Colon (tissue), 2 donors: ENCODE data around the gene KAT6B.
"Not testable (repeated sequence)": the region's sequence is repeated elsewhere in the genome, so short reads cannot be mapped to it uniquely, and the experiment has no call there.

Source experiments
- FAIRE-seq: peaks from 2 replicates; lab custom pipeline; 2012; peaks lifted over from hg19 to GRCh38; lab: Jason Lieb, UNC
- donor health status: control.
- donor health status: control.

Gene KAT6B

DNA sequence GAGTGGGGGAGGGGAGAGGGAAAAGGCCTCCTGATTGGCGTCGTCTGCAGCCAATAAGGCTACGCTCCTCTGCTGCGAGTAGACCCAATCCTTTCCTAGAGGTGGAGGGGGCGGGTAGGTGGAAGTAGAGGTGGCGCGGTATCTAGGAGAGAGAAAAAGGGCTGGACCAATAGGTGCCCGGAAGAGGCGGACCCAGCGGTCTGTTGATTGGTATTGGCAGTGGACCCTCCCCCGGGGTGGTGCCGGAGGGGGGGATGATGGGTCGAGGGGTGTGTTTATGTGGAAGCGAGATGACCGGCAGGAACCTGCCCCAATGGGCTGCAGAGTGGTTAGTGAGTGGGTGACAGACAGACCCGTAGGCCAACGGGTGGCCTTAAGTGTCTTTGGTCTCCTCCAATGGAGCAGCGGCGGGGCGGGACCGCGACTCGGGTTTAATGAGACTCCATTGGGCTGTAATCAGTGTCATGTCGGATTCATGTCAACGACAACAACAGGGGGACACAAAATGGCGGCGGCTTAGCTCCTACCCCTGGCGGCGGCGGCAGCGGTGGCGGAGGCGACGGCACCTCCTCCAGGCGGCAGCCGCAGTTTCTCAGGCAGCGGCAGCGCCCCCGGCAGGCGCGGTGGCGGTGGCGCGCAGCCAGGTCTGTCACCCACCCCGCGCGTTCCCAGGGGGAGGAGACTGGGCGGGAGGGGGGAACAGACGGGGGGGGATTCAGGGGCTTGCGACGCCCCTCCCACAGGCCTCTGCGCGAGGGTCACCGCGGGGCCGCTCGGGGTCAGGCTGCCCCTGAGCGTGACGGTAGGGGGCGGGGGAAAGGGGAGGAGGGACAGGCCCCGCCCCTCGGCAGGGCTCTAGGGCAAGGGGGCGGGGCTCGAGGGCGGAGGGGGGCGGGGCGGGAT is at the start of gene KAT6B:
Gene KAT6B, plus strand, starts transcription at position 459 of the 903 bp plus-strand sequence. CDS start 16,258 bp downstream, outside the sequence.
- FAIRE-seq = peak; percentile 51

DNA sequence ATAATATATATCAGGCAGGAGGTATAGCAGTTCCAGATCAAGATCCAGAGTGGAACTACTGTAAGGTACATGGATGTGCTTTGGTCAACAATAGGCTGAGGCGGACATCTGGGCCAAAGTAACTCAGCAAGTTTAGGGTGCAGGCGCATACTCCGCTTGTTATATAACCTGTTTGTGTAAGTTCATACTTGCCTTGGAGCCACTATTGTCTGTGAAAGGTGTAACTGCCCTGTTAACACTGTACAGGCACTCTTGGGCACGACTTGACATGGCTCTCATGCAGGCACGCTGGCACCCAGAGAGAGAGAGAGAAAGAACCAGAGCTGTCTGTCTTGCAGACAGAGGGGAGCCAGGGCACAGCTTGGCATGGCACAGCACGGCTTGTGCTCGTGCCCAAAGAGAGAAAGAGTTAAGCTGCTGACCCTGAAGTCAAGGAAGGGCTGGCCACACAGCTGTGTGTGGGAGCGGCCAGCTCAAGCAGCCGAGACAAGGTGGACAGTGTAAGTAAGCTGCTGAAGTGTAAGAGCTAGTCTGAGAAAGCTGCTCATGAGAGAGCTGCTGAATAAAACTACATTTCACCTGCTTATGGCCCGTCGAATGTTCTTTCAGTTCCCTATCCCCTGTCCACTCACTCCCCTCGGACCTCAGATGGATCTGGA is 47.8 kb upstream of the KAT6B start:
- FAIRE-seq = no peak

DNA sequence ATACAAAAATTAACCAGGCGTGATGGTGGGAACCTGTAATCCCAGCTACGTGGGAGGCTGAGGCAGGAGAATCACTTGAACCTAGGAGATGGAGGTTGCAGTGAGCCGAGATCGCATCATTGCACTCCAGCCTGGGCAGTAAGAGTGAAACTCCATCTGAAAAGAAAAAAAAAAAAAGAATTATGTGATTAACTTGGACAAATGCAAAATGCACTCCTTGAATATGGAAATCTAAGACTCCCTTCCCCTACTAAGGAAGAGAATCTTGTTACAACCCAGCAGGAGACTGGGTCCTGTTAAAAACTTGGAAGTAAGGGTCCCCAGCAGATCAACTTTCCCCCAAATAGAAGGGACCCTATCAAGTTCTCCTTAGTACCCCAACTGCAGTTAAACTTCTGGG is 44.5 kb upstream of the KAT6B start:
- FAIRE-seq = not testable (repeated sequence)

DNA sequence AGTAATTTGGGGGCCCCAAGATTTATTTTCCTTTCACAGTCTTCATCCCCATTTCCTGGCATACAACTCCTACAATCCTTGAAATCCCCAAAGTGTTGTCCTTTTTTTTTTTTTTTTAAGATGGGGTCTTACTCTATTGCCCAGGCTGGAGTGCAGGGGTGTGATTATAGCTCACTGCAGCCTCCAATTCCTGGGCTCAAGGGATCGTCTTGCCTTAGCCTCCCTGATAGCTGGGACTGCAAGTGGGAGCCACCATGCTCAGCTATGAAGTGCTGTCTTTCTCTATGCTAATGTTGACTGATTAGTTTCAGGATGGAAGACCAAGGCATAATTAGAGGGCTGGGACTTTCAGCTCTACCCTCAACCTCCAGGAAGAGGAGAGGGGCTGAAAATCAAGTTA is 41.9 kb upstream of the KAT6B start:
- FAIRE-seq = no peak

DNA sequence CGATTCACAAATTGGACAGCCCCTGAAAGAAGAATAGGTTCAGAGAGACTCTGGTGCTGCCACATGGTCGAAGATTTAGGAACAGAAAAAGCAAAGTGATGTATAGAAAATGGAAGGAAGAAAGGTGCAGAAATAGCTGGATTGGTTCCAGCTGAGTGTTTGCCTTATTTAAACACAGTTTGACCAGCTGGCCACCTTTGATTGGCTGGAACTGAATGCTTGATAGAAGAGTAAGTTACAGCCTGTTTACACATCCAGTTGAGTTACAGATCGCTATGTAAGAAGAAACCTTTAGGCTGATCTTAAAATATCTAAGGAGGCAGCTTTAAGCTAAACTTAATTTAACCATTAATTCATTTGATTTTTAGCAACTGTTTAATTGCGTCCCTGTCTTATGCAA is 40.3 kb upstream of the KAT6B start:
- no peak for FAIRE-seq

DNA sequence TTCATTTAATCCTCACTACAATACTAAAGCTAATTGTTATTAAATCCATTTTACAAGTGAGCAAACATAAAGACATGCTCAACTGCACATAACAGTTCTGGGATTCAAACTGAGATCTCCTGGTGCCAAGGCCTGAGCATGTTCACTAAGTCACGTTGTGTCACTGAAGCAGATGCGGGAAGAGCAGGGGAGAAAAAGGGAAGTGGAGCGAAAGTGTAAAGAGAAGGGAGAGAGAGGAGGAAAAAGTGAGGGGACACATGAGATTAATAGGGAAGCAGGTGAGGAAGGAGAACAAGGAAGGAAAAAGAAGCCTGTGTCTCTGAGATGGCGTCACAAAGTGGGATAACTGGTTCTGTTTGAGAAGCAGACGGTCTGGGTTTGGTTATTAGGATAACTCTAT is 38.9 kb upstream of the KAT6B start:
- no peak for FAIRE-seq

DNA sequence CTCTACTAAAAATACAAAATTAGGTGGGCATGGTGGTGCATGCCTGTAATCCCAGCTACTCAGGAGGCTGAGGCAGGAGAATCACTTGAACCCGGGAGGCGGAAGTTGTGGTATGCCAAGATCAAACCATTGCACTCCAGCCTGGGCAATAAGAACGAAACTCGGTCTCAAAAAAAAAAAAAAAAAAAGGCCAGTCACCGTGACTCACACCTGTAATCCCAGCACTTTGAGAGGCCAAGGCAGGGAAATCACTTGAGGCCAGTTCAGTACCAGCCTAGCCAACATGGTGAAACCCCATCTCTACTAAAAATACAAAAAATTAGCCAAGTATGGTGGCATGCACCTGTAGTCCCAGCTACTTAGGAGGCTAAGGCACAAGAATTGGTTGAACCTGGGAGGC is 34.4 kb upstream of the KAT6B start:
- not testable (repeated sequence) for FAIRE-seq

DNA sequence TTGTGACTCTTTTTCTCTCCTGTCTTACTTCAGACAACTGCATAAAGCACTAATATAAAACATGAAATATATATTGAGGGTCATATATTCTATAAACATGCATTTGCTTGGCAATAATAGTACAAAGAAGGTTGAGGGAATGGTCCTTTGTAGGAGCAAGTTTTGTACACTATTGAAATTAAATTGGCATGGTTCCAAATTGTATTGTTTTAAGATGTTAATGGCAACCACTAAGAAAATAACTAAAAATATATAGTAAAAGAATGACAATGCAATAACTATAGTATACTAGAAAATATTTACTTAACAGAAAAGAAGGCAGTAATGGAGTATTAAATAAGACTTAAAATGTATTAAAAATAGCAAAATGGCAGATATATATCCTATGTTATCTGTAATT is 33.7 kb upstream of the KAT6B start:
- FAIRE-seq = no peak

DNA sequence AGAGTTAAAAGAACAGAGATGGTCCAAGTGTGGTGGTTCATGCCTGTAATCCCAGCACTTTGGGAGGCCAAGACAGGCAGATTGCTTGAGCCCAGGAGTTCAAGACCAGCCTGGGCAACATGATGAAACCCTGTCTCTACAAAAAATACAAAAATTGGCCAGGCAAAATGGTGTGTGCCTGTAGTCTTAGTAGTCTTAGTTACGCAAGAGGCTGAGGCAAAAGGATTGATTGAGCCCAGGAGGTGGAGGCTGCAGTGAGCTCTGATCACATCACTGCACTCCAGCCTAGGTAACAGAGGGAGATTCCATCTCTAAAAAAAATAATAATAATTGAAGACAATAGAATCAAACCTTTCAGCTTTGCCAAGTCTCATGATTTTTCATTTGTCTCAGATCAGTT is 33.2 kb upstream of the KAT6B start:
- not testable (repeated sequence) for FAIRE-seq

DNA sequence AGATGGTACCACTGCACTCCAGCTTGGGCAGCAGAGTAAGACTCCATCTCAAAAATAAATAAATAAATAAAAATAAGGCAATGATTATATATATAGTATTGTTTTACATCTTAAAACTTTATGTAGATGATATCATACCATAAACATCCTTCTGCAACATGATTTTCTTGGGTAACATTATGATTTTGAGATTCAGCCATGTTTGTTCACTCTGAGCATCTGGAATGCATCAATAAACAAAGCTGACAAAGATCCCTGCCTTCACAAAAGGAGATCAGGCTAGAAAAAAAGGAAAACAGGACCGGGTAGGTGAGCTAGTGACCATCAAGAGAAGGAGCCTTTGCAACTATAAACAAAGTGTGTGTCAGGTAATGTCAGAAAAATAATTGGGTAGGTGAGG is 31.9 kb upstream of the KAT6B start:
- no peak for FAIRE-seq

DNA sequence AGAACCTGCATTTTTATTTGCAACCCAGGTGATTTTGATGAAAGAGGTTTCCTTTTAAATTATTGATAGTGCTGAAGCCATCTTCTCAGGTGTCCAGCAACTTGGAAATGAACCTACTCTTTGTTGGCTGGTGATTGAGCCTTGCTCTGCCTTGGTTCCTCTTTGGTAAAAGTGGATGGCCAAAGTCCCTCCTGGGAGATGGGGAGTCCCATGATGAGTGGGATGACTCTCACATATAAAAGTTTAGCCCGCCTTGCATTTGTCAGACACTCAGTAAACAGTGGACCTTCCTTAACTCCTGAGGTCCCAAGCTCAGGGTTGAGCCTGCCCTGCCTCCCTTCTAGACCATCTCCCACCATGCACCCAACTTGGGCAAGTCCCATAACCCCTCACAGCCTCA is 28.9 kb upstream of the KAT6B start:
- FAIRE-seq = no peak

DNA sequence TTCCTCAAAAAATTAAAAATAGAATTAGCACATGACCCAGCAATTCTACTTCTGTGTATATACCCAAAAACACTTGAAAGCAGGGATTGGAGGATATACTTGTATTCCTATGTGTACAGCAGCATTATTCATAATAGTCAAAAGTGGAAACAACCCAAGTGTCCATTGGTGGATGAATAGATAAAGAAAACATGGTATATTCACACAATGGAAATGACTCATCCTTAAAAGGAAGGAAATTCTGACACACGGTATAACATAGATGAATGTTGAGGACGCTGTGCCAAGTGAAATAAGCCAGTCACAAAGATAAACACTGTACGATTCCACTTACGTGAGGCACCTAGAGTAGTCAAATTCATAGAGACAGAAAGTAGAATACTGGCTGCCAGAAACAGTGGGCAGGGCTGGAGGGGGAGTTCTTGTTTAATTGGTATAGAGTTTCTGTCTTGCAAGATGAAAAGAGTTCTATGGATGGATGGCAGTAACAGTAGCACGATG is 26.6 kb upstream of the KAT6B start:
- FAIRE-seq = no peak

DNA sequence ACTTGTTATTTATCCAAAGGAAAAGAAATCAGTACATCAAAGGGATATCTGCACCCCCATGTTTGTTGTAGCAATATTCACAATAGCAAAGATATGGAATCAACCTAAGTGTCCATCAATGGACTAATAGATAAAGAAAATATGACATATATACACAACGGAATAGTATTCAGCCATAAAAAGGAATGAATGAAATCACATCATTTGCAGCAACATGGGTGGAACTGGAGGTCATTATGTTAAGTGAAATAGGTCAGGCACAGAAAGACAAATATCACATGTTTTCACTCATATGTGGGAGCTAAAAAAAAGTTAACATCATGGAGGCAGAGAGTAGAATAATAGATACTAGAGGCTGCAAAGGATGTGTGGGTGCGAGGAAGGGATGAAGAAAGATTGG is 25.0 kb upstream of the KAT6B start:
- no peak for FAIRE-seq

DNA sequence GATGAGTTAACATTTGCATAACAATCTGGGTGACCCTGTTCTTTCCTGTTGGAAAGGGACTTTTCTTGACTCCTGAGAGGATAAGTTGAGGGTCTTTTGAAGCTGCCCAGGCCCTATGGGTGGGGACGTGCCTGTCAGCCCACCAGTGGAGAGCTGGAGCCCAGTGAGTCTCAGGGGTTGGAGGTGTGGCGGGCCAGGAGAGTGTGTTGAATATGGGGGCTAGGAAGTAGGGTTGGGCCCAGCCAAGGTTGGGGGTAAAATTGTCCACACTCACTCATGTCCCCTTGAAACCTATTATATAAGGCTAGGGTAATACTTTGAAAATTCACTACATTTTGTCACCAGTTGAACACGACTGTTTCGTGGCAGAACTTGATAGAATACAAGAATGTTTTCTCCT is 17.9 kb upstream of the KAT6B start:
- no peak for FAIRE-seq

DNA sequence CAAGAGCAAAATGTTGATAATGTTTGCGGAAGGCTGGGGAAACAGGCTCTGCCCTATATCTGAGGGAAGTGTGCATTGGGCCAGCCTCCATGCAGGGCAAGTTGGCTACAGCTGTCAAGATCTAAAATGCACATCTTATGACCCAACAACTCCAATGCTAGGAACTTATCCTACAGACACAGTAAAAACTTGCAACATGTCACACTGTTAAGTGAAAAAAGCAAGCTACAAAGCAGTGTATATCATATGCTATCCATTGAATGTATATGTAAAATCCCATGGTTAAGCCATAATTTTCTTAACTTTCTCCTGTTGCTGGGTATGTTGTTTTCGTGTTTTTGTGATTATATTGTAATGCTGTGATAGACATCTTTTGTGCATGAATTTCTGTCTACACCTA is 16.3 kb upstream of the KAT6B start:
- no peak for FAIRE-seq

DNA sequence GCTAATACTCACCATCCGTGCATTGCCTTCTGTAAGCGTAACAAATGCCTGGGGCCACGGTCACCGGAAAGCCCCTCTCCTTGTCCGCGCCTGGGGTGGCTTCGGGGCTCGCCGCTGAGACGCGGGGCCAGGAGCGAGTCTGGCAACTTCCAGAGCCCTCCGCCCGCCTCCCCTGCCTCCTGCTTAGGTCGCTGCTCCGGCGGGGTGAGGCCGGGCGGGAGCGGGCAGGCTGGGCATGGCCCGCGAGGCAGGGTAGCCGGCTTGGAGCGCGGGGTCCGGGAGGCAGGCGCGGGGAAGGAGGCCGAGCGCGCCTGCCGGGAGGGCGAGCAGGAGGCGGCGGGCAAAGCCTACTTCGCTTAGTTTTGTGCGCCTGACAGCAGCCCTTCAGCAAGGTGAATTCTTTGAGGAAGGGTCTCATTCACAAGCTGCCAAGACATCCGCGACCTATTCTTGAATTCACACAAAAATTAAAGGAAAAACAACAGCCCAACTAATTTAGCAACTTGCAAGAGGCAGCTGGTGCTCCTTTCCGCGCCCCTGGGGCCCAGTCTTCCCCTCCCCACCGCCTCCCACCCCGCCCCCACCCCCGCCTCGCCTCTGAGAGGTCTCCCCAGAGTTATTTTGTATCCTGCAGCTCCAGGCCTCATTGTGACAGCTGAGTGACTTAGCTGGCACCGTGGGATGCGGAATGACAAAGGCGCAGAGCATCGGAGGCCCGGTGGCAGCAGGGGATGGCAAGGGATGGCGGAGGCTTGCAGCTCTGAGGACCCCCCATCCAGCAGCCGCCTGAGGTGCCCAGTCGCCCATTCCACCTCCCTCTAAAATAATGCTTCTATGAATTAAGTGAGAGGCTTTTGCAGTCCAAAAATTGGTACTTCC is 12.8 kb upstream of the KAT6B start:
- FAIRE-seq = no peak

DNA sequence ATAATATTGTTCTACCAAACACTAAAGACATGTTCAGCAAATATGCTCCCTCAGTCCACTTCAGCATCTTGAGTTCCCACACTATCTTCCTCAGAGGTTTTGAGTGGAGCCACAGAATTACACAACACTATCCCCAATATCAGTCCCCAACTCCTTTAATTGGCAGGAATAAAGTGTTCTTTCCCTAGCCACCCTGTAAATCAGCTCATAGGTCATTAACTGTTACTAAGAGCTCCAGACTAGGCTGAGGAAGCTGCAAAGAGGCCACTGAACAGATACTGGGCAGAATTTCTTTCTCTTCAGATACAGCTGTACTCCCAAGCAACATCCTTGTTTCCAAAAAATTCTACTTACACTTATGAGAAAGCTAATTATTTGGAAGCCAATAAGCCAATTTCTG is 11.6 kb upstream of the KAT6B start:
- FAIRE-seq = no peak

DNA sequence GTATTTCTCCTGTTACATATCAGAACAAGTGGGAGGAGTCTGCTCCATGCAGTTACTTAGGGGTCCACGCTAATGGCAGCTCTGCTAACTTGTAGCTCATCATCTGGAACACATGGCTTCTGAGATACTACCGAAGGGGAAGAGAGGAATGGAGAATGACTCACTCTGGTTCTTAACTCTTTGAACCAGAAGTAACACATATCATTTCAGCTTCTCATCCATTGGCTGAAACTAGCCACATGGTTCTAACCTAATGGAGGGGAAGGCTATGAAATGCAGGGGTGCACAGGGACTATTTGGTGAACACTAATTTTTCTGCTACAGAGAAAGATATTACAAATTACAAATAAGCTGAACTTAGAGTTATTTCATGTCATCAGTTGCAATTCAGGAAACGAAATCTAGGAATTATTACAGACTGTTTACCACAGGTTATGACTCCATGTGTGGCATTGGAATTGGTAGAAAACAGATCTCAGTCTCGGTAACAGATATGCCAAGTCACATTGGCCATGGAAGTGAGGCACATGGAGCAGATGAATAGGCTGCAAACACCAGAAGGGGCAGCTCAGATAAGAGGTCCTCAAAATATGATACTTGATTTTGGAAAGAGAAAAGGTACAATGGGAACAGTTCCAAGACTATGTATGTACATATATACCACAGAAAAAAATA is 9.4 kb upstream of the KAT6B start:
- no peak for FAIRE-seq

DNA sequence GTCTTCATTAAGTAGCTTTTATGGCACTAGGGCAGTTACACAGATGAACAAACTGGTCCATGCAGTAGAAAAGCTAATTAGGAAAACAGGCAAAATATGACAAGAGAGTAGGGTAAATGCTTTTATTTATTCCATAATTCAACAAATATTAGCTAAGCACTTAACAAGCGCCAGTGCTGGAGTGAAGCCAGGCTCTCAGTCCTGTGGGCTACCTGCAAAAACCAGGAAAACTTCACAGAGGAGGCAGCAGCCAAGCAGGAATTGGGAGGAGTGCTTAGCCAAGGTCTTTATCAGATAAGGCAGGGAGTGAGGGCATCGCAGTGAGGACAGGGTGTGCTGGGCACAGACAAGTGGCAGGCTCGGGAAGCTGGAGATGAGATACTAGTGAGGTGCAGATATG is 4.9 kb upstream of the KAT6B start:
- FAIRE-seq = no peak

DNA sequence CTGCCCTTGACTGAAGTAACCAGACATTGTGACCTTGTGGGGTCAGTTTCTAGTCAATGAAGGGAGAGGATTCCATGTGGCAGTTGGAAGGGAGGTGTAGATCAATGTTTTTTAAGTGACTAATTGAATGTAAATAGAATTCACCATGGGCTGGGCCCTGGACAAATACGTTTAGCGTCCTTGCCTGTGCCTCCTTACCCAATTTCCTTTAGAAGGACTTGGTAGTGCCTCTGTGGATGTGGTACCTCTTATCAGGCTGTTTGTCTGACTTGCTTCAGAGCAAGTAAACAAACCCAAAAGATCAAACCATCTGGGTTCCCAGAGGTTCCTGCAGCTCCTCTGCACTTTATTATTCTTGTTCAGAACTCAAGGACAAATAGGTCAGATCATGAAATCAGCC is 4.3 kb upstream of the KAT6B start:
- FAIRE-seq = no peak

DNA sequence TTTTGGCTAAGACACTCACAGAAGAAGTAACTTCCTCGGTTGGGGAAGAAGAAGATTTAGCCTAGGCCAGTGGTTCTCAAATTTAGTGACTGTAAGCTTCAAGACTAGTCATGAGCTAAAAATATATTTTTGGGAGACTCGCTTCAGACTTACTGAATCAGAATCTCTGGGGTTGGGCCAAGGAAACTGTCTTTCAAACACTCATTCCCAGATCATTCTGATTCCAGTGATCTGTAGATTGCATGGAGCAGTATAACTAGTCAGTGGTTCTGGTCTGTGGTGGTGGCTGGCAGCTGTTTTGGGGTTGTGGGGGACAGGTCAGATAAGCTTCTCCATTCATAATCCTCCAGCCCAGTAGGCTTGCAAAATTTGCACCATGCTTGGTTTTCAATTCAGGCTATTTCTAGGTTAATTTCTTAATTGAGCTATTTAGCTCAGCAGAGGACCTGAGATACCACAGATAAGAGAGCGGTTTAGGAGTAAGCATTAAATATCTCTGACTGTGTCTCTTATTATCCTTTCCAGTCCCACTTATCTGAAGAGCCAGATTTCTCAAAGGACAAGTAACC is 3.8 kb upstream of the KAT6B start:
- no peak for FAIRE-seq

DNA sequence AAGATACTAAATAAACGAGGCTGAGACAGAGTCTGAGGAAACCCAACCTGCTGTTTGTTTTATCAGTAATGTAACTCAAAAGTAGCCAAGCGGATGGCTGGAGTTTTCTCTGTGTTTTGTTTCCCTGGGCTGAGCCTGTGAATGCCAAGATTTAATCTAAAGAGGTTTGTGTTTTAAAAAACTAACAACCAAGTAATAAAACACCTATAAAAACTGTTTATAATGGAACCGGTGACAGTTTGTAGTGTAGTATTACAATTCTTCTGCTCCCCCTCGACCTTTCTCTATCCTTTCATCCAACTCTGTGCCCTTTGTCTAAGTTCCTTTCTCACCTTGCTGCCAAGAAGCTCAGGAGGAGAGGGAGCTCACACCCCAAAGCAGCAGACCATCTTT is 2.6 kb upstream of the KAT6B start:
- FAIRE-seq = no peak
